ENCODE measurements around the gene FEN1.

The FEN1 gene

DNA sequence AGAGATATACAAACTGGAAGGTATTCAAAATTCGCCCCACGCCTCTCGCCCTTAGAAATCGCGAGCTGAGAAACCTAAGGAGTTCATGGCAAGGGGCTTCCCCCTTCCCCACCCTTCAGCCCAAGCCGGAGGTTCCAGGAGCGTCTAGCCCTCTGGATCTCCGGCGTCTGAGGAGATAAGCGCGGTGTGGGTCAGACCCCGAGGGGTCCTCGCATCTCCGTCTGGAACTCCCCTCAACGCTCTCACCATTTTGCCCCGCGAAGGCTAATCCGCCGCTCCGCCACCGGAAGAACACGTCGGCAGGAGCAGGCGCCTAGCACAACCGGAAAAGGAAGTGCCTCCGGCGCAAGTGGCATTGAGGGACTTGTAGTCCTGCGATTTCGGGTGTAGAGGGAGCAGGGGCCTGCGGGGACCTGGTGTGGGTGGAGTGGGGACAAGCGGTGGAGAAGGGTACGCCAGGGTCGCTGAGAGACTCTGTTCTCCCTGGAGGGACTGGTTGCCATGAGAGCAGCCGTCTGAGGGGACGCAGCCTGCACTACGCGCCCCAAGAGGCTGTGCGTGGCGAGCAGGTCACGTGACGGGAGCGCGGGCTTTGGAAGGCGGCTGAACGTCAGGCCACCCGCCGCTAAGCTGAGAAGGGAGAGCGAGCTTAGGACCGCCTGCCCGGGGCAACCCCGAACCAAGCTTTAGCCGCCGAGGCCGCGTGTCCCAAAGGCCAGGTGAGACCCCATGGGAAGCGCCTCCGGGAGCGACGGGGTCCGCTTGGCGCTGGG is at the start of gene FEN1, which contains the start of gene TMEM258:
FEN1 (plus strand) TSS at position 602 of the 773 bp plus-strand sequence. CDS start 2,451 bp downstream, outside the sequence.
TMEM258 (minus strand) TSS at position 290 of the 773 bp plus-strand sequence; CDS start at position 249, 41 bp downstream.
- peak; percentile 66 to 73 for DNase-seq (ENCODE audit: low read depth in 2 of 2, low spot score in 1 of 2)

DNA sequence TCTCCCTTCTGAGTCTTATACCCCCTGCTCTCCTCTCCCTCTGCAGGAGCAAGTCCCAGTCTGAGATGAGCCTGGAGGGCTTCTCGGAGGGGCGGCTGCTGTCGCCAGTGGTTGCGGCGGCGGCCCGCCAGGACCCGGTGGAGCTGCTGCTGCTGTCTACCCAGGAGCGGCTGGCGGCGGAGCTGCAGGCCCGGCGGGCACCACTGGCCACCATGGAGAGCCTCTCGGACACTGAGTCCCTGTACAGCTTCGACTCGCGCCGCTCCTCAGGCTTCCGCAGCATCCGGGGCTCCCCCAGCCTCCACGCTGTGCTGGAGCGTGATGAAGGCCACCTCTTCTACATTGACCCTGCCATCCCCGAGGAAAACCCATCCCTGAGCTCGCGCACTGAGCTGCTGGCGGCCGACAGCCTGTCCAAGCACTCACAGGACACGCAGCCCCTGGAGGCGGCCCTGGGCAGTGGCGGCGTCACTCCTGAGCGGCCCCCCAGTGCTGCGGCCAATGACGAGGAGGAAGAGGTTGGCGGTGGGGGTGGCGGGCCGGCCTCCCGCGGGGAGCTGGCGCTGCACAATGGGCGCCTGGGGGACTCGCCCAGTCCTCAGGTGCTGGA is 49.1 kb upstream of the FEN1 start:
- DNase-seq (ENCODE audit: low read depth in 2 of 2, low spot score in 1 of 2), result no peak

- no peak for DNase-seq (ENCODE audit: low read depth in 2 of 2, low spot score in 1 of 2)
These were observed 48.5 kb upstream of the FEN1 start for GRCh38 chr11:61744181-61744580.

DNA sequence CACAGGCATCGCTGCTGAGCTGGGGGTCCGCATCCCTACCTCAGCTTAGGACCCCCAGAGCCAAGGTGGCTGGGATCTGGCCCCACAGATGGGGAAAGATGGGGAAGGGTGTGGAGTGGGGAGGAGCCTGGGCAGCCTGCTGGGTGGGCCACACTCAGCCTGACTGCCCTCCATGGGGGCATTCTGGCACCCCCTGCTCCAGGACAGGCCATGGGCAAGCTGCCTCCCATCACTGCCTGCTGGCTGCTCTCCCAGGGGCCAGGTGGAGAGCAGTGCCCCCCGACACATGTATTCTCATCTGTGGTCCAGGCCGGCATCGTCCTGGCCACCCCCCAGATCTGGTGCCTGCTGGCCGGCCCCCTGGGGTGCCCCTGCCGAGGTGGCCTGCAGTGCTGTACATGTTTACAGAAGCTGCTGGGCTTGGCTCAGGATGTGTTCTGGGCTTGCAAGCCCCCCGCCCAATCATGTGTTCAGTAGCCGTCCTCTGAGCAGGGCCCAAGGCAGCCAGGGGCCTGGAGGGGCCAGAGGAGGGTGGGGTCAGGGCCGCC is 48.0 kb upstream of the FEN1 start:
- no peak for DNase-seq (ENCODE audit: low read depth in 2 of 2, low spot score in 1 of 2)

GRCh38 chr11:61745781-61746441 is 46.8 kb upstream of the FEN1 start:
- no peak for DNase-seq (ENCODE audit: low read depth in 2 of 2, low spot score in 1 of 2)

- no peak for DNase-seq (ENCODE audit: low read depth in 2 of 2, low spot score in 1 of 2)
These were observed 46.1 kb upstream of the FEN1 start for GRCh38 chr11:61746442-61747191.

- DNase-seq (ENCODE audit: low read depth in 2 of 2, low spot score in 1 of 2), result no peak
These were observed 45.3 kb upstream of the FEN1 start for GRCh38 chr11:61747192-61747966.

DNA sequence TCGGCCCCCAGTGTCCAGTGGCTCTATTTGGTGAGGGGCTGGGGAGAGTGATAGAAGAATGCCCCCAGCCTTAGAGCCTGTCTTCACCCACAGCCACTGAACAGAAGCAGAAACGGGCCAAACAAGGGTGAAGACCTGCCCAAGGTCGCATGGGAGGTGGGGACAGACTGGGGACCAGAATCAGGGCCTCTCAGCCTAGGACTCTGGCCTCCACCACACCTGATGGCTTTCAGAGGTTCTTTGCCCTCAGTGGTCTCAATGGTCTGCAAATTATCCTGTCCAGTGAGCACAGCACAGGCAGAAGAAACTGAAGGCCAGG is 44.8 kb upstream of the FEN1 start:
- DNase-seq (ENCODE audit: low read depth in 2 of 2, low spot score in 1 of 2), result no peak

GRCh38 chr11:61749591-61750217 is 43.0 kb upstream of the FEN1 start:
- no peak for DNase-seq (ENCODE audit: low read depth in 2 of 2, low spot score in 1 of 2)

DNA sequence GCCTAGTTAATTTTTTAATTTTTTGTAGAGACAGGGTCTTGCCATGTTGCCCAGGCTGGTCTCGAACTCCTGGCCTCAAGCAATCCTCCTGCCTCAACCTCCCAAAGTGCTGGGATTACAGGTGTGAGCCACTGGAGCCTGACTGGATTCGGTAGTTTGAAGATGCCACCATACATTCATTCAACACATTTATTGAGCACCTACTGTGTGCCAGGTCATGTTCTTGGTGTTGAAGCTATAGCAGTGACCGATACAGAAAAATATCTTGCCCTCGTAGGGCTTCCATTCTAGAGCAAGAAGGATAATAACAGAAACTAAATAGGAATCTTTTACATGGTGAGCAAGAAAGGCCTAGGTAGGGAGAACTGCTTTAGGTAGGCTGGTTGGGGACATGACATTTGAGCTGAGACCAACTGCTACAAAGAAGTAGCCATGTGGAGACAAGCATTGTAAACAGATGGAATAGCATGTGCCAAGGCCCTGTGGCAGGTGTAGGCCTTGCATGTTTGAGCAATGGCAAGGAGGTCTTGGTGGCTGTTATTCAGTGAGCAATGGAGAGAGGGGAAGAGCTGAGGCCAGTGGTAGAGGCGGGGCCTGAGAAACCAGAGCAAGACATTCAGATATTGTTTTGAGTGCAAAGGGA is 42.0 kb upstream of the FEN1 start:
- DNase-seq (ENCODE audit: low read depth in 2 of 2, low spot score in 1 of 2), result no peak

DNA sequence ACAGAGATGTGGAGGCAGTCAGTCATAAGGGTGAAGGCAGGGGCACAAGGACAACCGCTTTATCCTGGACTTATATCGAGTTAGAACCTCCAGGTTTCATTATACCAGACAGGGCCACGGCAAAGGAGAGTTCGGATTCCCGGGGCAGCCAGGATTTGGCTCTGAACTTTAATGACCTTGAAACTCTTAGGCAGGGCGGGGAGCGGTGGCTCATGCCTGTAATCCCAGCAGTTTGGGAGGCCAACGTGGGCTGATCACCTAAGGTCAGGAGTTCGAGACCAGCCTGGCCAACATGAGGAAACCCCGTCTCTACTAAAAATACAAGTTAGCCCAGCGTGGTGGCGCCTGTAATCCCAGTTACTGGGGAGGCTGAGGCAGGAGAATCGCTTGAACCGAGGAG is 41.3 kb upstream of the FEN1 start:
- no peak for DNase-seq (ENCODE audit: low read depth in 2 of 2, low spot score in 1 of 2)

DNA sequence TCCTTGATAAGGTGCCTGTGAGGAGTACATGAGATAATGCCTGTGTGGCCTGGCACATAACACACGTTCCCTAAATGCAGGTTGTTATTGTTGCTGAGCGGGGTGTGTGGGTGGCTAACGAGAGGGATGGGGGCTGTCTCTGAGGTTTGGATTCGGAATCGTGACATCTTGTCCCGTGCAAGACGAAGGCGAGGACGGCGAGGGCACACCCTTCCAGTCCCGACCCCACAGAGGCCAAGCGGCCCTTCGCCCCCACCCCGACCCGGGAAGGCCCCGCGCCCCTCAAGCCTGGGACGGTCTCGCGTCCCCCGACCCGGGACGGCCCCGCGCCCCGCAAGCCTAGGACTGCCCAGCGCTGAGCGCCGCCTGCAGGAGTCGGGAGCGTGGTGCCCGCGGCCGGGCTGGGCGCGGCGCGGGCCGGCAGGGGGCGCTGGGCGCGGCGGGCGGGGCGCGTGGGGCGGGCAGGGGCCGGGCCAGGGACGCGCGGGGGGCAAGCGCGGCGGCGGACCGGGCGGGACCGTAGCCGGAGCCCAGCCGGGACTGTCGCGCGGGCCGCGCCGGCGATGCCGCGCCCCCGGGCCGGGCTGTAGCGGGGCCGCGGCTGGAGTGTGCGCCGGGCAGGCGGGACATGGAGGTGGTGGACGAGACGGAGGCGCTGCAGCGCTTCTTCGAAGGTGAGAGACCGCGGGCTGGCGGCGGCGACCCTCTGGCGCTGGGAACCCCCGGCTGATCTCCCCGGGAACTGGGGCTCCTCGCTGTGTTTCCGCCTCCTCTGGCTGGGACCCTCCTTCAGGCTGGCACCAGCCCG is 40.4 kb upstream of the FEN1 start, which contains the start of gene MYRF:
MYRF (plus strand) TSS at position 520 of the 808 bp plus-strand sequence; CDS start at position 629, 109 bp downstream.
- DNase-seq (ENCODE audit: low read depth in 2 of 2, low spot score in 1 of 2), result peak in 1 of 2 donors; percentile 25

GRCh38 chr11:61752925-61753521 is 39.7 kb upstream of the FEN1 start:
- DNase-seq (ENCODE audit: low read depth in 2 of 2, low spot score in 1 of 2), result no peak

GRCh38 chr11:61753672-61754071 is 39.0 kb upstream of the FEN1 start:
- DNase-seq (ENCODE audit: low read depth in 2 of 2, low spot score in 1 of 2), result no peak

DNA sequence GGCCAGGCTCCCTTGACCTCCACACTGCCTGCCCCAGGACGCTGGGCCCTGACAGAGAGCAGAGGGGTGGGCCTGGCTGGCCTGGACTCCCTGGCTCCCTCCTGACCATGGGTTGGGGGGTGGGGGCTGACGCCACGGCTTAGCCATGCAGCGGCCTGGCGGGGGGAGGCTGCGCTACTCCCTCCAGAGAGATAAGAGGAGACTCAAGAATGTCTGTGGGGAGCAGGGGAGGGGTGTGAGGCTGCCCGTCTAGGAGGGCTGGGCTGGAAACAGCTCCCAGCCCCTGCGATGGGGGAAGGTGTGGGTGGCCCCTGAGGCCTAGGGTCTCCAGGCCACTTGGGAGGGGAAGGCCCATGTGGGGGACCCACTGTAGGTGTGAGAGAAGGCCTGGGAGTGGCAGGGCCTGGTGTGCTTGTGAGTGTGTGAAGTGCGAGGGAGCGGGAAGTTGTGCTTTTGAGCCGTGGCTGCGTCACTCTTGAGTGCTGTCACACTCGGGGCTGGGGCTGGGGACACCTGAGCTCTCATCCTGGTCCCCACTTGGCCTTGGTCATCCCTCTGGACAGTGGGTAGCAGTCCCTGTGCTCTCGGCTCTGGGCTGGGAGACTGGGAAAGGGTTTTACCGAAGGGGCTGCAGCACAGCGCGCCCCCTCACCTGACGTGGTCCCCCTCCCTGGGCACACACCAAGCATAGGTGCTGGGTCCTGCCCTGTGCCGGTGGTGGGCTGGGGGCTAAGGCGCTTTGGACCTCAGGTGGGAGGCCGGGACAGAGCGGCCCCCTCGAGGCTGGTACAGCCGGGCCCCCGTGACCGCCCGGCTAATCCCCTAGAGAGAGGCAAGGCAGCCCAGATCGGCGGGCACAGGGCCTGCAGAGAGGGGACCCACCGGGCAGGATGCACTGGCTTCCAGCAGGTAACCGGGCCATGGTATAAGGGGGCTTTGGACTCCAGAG is 37.9 kb upstream of the FEN1 start:
- no peak for DNase-seq (ENCODE audit: low read depth in 2 of 2, low spot score in 1 of 2)

- no peak for DNase-seq (ENCODE audit: low read depth in 2 of 2, low spot score in 1 of 2)
These were observed 36.6 kb upstream of the FEN1 start for GRCh38 chr11:61756147-61756451.

Data from stimulated activated CD8-positive, alpha-beta memory T cell treated with anti-CD3 and anti-CD28 coated beads, Interleukin-4, amount 100 ng/mL, for 1 hour (primary cell).